Stimulated activated CD8-positive, alpha-beta memory T cell treated with anti-CD3 and anti-CD28 coated beads, Interleukin-7, amount 100 ng/mL, for 48 hours (primary cell): Measurements from ENCODE around the gene CD81.

Source experiments
- DNase-seq, 2 donors: peaks; one replicate each; pipeline ENCODE4 v3.0.0-alpha.2; 2020; ENCODE audit warnings: low read depth in 1 of 2; ENCODE audit errors: extremely low read depth in 1 of 2

The CD81 gene

GRCh38 chr11:2374456-2375201, 2.5 kb upstream of the CD81 start:
- no peak for DNase-seq

DNA sequence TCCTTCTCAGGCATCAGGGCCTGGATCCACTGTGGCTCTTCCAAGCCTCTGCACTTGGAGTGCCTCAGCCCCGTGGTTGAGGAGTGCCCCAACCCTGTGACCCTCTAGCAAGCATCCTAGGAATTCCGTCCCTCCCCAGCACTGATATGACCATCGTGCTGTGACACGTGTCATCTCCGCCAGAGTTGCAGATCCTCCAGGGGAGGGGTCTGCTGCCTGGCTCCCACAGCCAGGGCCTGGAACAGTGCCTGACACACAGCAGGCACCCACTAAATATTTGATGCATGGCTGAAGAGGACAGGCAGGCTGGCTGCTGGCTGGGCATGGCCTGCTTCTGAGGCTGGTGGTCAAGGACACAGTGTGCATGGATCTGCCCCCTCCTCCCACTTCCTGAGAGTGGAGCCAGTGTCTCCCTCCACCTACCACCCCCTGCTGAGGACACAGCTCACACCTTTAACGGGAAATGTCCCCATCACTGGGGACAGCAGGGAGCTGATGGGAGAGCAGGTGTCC, 1.7 kb upstream of the CD81 start:
- no peak for DNase-seq

GRCh38 chr11:2375964-2376551, 1.1 kb upstream of the CD81 start:
- DNase-seq: no peak

- no peak for DNase-seq
These were observed 667 bp downstream of the CD81 start for GRCh38 chr11:2377511-2378443.

- DNase-seq: no peak
These were observed 1.6 kb downstream of the CD81 start for GRCh38 chr11:2378527-2379210.

GRCh38 chr11:2379466-2380174, 2.5 kb downstream of the CD81 start:
- DNase-seq: no peak

DNA sequence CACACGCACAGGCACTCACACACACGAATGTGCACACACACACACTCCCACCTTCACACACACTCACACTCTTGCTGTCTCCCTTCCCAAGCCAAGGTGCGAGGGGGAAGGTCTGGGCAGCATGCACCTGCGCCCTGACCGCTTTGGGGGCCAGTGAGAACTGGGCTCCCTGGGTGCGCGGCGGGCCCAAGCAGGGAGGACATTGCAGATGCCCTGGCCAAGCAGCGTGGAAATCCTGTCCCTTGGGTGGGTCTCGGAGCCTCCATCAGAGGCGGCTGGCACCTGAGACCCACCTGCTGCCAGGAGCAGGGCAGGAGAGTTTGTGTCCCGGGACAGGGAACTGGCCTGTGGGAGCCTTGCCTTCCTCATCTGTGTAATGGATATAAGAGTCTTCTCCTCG, 3.3 kb downstream of the CD81 start:
- DNase-seq: no peak

DNA sequence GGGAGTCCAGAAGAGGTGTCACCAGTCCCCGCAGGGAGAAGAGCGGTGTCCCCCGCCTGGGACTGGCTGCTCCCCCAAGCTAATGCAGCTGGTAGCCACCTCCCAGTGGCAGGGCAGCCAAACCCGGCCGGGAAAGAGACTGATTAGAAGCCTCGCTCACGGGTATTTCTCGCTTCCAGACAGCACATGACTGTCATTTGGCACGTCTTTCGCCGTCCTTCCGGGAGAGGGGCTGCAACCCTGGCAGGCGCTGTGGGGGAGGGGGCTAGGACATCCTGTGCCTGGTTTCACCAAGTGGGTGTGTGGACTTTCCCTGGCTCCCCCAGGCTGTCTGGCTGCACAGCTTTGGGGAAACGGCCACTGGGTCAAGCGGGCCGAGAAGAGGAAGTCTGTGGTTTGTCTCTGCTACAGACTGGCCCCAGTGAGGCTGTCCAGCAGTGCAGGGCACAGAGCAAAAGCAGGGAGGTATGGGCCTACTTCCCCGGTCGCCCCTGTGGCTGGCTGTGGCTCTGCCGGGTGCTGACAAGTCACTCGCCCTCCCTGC, 3.8 kb downstream of the CD81 start:
- no peak for DNase-seq

GRCh38 chr11:2381494-2382128, 4.5 kb downstream of the CD81 start:
- no peak for DNase-seq

- DNase-seq: no peak
These were observed 5.0 kb downstream of the CD81 start for GRCh38 chr11:2382129-2382517.

DNA sequence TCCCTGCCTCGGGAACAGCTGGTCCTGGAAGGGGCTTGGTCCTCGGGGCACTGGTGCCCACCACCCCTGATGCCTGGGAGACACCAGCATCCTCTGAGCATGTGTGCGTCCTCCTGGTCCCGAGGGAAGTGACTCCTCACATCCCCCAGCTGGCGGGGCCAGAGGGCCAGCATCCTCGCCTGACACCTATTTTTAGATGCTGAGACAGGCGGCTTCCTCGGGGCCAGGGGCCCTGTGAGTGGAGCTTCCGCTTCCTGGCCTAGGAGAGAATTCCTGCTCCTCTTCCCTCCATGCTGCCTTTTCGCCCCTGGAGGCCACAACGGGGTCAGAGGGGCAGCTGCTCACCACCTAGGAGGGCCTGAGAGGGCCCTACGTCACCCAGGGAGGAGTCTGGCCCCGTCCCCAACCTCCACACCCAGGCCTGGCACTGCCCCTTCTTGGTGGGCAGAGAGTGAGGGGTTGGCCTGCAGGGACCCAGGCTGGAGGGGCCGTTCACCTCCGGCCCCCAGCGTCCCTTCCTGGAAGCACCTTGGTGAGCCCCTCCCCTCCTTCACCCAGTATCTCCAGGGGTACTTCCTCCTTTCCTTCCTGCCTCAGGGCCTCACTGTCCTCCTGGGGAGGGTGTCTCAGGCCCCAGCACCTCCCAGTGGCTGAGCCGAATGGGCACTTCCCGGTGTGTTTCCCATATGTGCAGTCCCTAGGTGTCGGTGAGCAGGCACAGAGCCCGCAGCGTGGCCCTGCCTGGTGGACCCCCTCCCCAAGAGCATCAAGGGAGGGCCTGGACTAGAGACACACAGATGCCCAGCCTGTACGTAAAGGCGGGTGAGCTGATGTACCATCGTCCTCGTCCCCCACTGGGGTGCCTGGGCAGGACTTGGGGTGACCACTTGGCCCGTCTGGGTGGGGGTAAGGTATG, 6.1 kb downstream of the CD81 start:
- DNase-seq: no peak

GRCh38 chr11:2383852-2384804, 7.0 kb downstream of the CD81 start:
- DNase-seq: no peak

- DNase-seq: no peak
These were observed 8.3 kb downstream of the CD81 start for GRCh38 chr11:2385156-2386151.

- DNase-seq: no peak
These were observed 9.5 kb downstream of the CD81 start for GRCh38 chr11:2386591-2386990.

DNA sequence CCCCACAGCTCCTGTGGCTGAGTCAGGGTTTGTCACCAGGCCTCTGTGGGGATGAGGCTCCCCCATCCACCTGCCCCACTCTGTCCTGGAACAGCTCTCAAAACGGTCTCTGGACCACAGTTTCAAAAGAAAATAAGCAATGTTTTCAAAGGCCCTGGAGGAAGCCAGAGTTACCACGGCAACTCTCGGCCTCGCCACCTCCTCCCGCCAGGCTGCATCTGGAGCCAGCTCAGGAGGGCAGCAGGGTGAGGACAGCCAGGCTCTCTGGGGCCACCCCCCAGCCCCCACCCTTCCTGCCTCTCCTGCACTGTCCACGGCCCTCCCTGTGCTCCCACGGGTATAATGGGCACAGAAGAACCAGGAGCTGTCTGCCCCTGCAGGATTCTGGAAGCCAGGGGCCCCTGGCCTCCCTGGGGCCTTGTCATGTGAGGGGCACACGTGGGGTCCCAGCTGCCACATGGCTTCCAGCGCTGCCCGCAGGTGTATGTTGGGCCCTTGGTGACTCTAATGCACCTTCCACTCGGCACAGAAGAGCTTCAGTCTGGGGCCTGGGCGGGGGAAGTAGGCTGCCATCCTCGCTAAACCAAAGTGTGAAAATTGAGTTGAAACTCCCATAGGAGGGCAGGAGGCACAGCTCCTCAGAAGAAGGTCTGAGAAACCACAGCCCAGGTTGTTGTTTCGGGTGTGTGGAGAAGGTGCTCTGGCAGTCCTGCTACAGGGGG, 10.3 kb downstream of the CD81 start:
- DNase-seq: no peak
